Stimulated activated CD8-positive, alpha-beta memory T cell treated with anti-CD3 and anti-CD28 coated beads, Interleukin-15, amount 100 ng/mL, for 24 hours (primary cell): ENCODE measurements around the gene RHOBTB3.

Experiments
- DNase-seq: peaks from one replicate; pipeline ENCODE4 v3.0.0-alpha.2; 2020; ENCODE audit warnings: low read depth

Gene RHOBTB3

GRCh38 chr5:95731571-95732554 is 727 bp downstream of the RHOBTB3 start:
- DNase-seq, result peak; percentile 6

- DNase-seq, result no peak
These were observed 2.0 kb downstream of the RHOBTB3 start for GRCh38 chr5:95733107-95733665.

DNA sequence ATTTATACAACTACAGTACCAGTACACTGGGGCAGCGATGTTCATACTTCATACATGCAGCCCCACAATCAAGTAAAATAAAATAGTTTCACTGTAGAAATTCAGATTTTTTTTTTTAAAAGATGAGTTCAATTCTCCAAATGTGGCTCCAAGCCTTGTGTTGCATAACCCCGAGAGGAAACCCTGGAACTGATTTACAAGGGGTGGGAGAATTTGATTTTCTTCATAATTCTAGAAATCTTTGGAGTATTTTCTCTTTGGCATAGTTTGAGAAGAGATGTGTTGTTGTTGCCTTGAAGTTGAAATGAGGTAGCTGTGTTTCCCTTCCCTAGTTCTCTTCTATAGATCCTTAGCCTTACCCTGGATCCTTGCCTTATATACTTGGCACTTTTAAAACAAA is 3.1 kb downstream of the RHOBTB3 start:
- DNase-seq, result no peak

- no peak for DNase-seq
These were observed 3.8 kb downstream of the RHOBTB3 start for GRCh38 chr5:95734906-95735305.

- no peak for DNase-seq
These were observed 4.3 kb downstream of the RHOBTB3 start for GRCh38 chr5:95735406-95735805.

- DNase-seq, result no peak
These were observed 6.9 kb downstream of the RHOBTB3 start for GRCh38 chr5:95738072-95738471.

GRCh38 chr5:95738834-95739233 is 7.7 kb downstream of the RHOBTB3 start:
- no peak for DNase-seq

DNA sequence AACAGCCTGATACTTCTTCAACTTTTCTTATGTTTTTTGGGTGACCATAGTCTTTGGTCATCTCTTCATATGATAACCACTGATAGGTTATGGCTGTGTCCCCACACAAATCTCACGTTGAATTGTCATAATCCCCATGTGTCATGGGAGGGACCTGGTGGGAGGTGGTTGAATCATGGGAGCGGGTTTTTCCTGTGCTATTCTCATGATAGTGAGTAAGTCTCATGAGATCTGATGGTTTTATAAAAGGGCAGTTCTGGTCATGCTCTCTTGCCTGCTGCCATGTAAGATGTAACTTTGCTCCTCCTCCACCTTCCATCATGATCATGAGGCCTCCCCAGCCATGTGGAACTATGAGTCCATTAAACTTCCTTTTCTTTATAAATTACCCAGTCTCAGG is 8.7 kb downstream of the RHOBTB3 start:
- DNase-seq, result no peak

GRCh38 chr5:95741458-95741857 is 10.3 kb downstream of the RHOBTB3 start:
- no peak for DNase-seq

- DNase-seq, result no peak
These were observed 12.1 kb downstream of the RHOBTB3 start for GRCh38 chr5:95743232-95743631.

DNA sequence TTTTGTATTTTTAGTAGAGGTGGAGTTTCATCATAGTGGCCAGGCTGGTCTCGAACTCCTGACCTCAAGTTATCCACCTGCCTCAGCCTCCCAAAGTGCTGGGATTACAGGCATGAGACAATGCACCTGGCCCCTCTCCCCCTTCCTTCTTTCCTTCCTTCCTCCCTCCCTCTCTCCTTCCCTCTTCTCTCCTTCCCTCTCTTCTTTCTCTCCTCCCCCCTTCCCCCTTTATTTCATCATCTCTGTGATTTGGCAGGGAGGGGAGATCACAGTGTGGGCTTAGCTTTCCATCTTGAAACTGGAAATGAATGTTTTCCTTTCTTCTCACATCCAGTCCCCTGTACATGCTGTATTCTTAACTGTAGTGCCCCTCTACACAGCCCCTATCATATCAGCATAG is 12.7 kb downstream of the RHOBTB3 start:
- no peak for DNase-seq

- DNase-seq, result no peak
These were observed 15.1 kb downstream of the RHOBTB3 start for GRCh38 chr5:95746194-95746593.

DNA sequence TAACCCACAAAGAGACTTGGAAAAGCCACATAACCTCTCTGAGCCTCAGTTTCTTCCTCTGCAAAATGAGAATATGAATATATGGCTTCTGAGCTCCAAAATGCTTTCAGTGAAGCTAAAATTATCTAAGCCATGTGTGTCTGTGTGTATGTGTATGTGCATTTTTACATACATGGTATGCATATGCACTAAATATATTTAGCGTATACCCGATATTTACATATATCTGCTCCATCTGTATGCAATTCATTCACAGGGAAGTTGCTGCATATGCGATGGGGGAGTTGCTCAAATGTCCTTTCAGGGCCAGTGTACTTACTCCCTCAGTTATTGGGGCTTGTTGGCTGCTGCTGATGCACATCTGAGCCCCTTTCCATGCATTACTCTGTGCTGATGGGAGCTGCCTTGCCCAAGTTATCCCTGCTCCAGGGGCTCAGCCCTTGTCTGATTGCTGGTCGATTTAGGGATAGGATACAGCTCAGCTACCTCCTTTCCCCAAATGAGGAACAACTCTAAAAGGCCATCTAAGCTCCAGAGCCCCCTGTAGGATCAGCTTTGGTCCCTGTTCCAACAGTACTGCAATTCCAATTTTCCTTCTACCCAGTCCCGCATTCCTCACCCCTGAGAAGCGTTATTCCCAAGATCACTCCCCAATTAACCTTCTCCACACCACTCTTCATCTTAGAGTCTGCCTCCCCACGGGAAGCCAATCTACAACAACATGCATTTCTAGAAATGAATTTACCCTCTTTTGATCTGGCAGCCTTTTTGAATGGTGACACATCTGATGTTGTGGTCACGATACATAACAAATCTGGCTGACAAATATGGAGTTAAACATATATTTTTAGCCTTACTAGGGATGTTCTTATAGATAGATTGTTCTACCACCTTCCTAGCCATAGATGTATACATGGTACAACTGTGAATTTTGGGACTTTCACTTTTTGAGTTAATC is 15.9 kb downstream of the RHOBTB3 start:
- DNase-seq, result no peak

GRCh38 chr5:95748133-95748532 is 17.0 kb downstream of the RHOBTB3 start:
- no peak for DNase-seq

DNA sequence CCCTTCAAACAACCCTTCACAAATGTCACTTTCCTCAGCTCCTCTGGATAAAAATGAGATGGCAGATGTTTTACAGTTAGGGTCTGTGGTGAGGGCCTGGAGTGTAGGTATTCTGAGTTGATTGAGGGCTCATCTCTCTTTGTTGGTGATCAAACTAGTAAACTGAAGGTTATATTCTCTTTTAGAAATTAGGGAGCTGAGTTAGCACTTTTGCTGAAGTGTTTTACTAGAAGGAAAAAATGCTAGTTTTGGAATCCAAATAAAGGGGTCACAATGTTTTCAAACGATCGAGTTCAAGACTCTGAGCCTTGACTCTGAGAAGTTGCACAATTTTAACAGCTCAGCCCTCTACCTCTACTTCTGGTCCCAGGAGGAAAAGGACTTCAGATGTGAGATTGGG is 23.4 kb downstream of the RHOBTB3 start:
- DNase-seq, result no peak

DNA sequence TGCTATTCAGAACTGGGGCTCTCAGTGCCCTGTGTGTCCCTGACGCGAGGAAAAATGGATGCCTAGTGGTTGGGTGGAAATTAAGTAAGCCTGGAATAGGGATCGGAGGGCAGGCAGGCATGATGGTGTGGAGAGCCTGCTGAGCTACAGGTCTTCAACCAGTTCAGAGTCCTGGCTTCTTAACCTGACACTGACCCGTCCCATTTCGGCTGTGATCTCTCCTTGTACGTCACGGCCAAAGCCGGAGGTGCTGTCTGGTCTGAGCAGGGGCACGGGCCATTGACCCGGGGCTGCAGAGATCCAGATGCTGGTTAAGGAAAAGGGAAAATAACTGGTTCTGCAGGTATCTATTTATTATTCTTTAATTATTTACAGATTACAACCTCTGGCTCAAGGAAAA is 27.9 kb downstream of the RHOBTB3 start:
- DNase-seq, result no peak

DNA sequence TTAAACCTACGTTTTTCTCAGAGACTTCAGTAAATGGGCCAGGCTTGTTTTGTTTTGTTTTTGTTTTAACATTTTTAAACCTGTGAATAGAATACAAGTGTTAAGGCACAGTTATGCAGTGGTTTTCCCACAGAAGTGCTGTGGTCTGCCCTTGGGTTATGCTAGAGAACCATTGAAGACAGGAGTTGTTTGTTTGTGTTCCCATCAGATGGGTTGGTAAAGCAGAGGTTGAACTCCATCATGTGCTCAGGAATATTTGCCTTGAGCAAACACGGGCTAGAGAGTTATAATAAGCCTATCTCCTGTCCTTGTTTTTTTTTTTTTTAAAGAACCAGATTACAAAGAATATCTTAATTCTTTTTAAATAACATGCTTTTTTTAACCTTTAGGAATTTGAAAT is 28.5 kb downstream of the RHOBTB3 start:
- no peak for DNase-seq

GRCh38 chr5:95760273-95761191 is 29.4 kb downstream of the RHOBTB3 start:
- DNase-seq, result no peak

GRCh38 chr5:95761771-95762651 is 30.9 kb downstream of the RHOBTB3 start:
- DNase-seq, result no peak

DNA sequence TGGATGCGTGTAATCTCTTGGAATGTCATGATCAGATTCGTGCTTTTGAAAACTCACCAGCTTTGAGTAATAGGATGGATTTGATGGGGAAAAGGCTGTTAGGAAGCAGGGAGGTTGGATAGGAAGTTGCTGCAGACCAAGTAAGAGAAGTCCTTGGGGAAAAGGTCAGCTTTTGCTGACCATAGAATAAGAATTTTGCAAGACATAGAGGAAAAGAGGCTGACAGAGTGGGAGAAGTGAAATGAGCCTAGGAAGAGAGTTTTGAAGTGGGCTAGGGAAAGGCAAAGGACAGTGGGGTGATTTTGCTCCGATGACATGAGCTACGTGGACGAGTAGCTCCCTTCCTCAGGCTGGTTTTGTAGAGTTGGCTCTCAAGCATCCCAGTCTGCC is 31.5 kb downstream of the RHOBTB3 start:
- no peak for DNase-seq
